Neural cell (in vitro differentiated cells): ENCODE measurements around the gene PSPN. TPM values are rescaled to one million over a fixed set of nuclear protein-coding genes. Genes with fewer than 3 reads are reported as not detected.
"Not testable (repeated sequence)": the region's sequence is repeated elsewhere in the genome, so short reads cannot be mapped to it uniquely, and the experiment has no call there.

Experiments
- H2AFZ ChIP-seq: fragments of 200-600, 300-800 bp; sonication (generic), shearing (Covaris generic); 2 replicates; pipeline ENCODE4 v1.6.0; 2014; ENCODE audit warnings: low read depth, mild to moderate bottlenecking, antibody characterized with exemption, low read length, moderate library complexity
- H3F3A ChIP-seq: fragments of 200-600 bp; shearing (Covaris generic); 2 replicates; pipeline ENCODE4 v1.6.1; 2016; ENCODE audit warnings: mild to moderate bottlenecking, moderate library complexity, mixed read lengths, antibody characterized with exemption, low read length; ENCODE audit not compliant: insufficient read depth, poor library complexity, severe bottlenecking
- H3K27ac ChIP-seq: fragments of 200-600, 300-800 bp; sonication (generic), shearing (Covaris generic); 2 replicates; pipeline ENCODE4 v1.5.1; 2014; ENCODE audit warnings: mild to moderate bottlenecking, low read length, moderate library complexity
- H3K27me3 ChIP-seq: fragments of 300-800, 200-600 bp; sonication (generic), shearing (Covaris generic); 2 replicates; pipeline ENCODE4 v1.6.0; 2014; ENCODE audit warnings: mild to moderate bottlenecking, low read depth, low read length, moderate library complexity; ENCODE audit not compliant: insufficient read depth
- H3K36me3 ChIP-seq: fragments of 300-800, 200-600 bp; sonication (generic), shearing (Covaris generic); 2 replicates; pipeline ENCODE4 v1.5.1; 2014; ENCODE audit warnings: mild to moderate bottlenecking, antibody characterized with exemption, low read length, moderate library complexity; ENCODE audit not compliant: insufficient read depth
- H3K4me2 ChIP-seq: fragments of 300-800, 200-600 bp; sonication (generic), shearing (Covaris generic); 2 replicates; pipeline ENCODE4 v1.6.0; 2014; ENCODE audit warnings: mild to moderate bottlenecking, low read length
- H3K4me3 ChIP-seq: fragments of 300-800, 200-600 bp; sonication (generic), shearing (Covaris generic); 2 replicates; pipeline ENCODE4 v1.5.1; 2014; ENCODE audit warnings: mild to moderate bottlenecking, low read length, moderate library complexity
- H3K79me2 ChIP-seq: fragments of 200-600 bp; shearing (Covaris generic); replicated peaks from 2 replicates; pipeline ENCODE4 v1.6.0; 2014; ENCODE audit warnings: mild to moderate bottlenecking, low read length, moderate library complexity; ENCODE audit not compliant: insufficient read depth
- H3K9ac ChIP-seq: fragments of 300-800, 200-600 bp; sonication (generic), shearing (Covaris generic); 2 replicates; pipeline ENCODE4 v1.6.1; 2016; ENCODE audit warnings: mild to moderate bottlenecking, low read length, mixed read lengths
- H3K9me2 ChIP-seq: fragments of 200-600 bp; shearing (Covaris generic); 2 replicates; pipeline ENCODE4 v1.6.1; 2016; ENCODE audit warnings: mild to moderate bottlenecking, low read length, mixed read lengths; ENCODE audit not compliant: insufficient read depth
- H3K9me3 ChIP-seq: fragments of 200-600, 300-800 bp; sonication (generic), shearing (Covaris generic); 2 replicates; pipeline ENCODE4 v1.6.1; 2016; ENCODE audit warnings: mild to moderate bottlenecking, mixed run types, low read length, moderate library complexity, mixed read lengths
- H4K20me1 ChIP-seq: fragments of 200-600 bp; shearing (Covaris generic); 2 replicates; pipeline ENCODE4 v1.6.1; 2016; ENCODE audit warnings: mild to moderate bottlenecking, mixed run types; ENCODE audit not compliant: insufficient read depth
- EP300 ChIP-seq: fragments of 450-650 bp; conservative IDR thresholded peaks from 2 replicates; pipeline ENCODE4 v1.6.1; 2014; ENCODE audit warnings: antibody characterized with exemption, mild to moderate bottlenecking, moderate library complexity; ENCODE audit not compliant: poor library complexity, severe bottlenecking
- EZH2 ChIP-seq: fragments of 200-600, 300-800 bp; shearing (Covaris generic), sonication (generic); IDR thresholded peaks from 2 replicates; pipeline ENCODE4 v1.6.1; 2014; ENCODE audit warnings: antibody characterized with exemption, low read length, borderline replicate concordance, mild to moderate bottlenecking; ENCODE audit not compliant: insufficient read depth, poor library complexity, severe bottlenecking
- MXI1 ChIP-seq: fragments of 450-650 bp; conservative IDR thresholded peaks from 2 replicates; pipeline ENCODE4 v1.6.1; 2014; ENCODE audit warnings: antibody characterized with exemption, mild to moderate bottlenecking; ENCODE audit not compliant: poor library complexity, severe bottlenecking
- POLR2AphosphoS5 ChIP-seq: IDR thresholded peaks from 2 replicates; pipeline ENCODE4 v1.6.1; 2012
- RAD21 ChIP-seq: fragments of 450-650 bp; conservative IDR thresholded peaks from 2 replicates; pipeline ENCODE4 v1.6.1; 2014; ENCODE audit warnings: antibody characterized with exemption, mild to moderate bottlenecking, moderate library complexity
- SMC3 ChIP-seq: fragments of 450-650 bp; conservative IDR thresholded peaks from 2 replicates; pipeline ENCODE4 v1.6.1; 2014; ENCODE audit warnings: antibody characterized with exemption, mild to moderate bottlenecking, moderate library complexity; ENCODE audit not compliant: poor library complexity
- TAF1 ChIP-seq: IDR thresholded peaks from 2 replicates; pipeline ENCODE4 v1.6.1; 2012; ENCODE audit warnings: low read depth
- polyA plus RNA-seq: library from polyadenylated mRNA; depleted of rRNA; stranded (reverse); fragments of >200 nt; gene quantifications from 2 replicates; pipeline ENCODE4 v1.2.3, GENCODE V29; 2014
- TF ChIP-seq, protein P1 (sequence below): IDR thresholded peaks from 2 replicates; pipeline ENCODE4 v1.6.1; 2012; ENCODE audit warnings: borderline replicate concordance
- TF ChIP-seq, protein P2 (sequence below): fragments of 450-650 bp; IDR thresholded peaks from 2 replicates; pipeline ENCODE4 v1.5.1; 2014; ENCODE audit warnings: antibody characterized with exemption, mild to moderate bottlenecking, moderate library complexity; ENCODE audit not compliant: poor library complexity, severe bottlenecking

The PSPN gene
- polyA plus RNA-seq, 1 donor from 2014 or later = 1.5 TPM

DNA sequence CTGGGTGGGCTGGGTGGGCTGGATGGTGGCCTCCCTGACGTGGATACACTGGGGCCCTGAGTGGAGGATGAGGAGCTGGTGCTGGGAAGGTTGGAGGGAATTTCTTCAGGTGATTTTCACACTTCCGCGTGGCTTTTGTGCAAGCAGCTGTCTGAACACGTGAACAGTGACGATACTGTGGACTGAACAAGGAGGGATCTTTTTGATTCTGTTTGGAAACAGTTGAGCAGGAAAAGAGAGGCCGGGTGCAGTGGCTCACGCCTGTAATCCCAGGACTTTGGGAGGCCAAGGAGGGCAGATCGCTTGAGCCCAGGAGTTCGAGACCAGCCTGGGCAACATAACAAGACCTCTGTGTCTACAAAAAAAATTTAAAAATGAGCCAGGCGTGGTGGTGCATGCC is 26.3 kb upstream of the PSPN start:
- Histone ChIP-seq H3K9me2 (no peaks in the 10 kb centered on the region), H3K27ac (no peak overlapping the region), H3K4me2 (no peak overlapping the region), H2AFZ (no peak overlapping the region), H3K36me3 (no peaks in the 10 kb centered on the region), H3K4me3 (no peak overlapping the region), H3K79me2 (no peaks in the 10 kb centered on the region), H3K9me3 (no peaks in the 10 kb centered on the region), H3F3A (no peaks in the 10 kb centered on the region), H3K27me3 (no peaks in the 10 kb centered on the region), H3K9ac (no peak overlapping the region), H4K20me1 (no peaks in the 10 kb centered on the region)
- no peak for TF ChIP-seq EP300
- no peak for TF ChIP-seq EZH2
- TF ChIP-seq POLR2AphosphoS5 = no peak
- TF ChIP-seq TAF1 = no peak

DNA sequence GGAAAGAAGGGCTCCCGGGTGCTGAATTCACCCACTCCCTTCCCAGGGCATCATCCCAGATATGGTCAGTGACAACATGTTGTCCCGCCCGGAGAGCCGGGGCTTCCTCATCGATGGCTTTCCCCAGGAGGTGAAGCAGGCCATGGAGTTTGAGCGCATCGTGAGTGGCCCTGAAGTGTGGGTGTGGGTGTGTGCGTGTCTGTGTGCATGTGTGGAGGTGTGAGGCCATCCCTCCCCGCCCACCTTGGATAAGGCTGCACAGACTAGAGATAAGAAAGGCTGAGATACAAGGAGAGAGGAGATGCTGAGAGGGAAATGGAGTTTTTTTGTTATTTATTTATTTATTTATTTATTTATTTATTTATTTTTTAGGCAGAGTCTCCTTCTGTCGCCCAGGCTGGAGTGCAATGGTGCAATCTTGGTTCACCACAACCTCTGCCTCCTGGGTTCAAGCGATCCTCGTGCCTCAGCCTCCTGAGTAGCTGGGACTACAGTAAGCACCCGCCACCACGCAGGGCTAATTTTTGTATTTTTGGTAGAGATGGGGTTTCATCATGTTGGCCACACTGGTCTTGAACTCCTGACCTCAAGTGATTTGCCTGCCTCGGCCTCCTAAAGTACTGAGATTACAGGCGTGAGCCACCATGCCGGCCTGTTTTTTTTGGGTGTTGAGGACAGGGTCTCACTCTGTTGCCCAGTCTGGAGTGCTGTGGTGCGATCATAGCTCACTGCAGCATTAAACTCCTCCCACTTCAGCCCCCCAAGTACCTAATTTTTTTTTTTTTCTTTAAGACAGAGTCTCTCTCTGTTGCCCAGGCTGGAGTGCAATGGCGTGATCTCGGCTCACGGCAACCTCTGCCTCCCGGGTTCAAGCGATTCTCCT is 24.6 kb upstream of the PSPN start:
- not testable (repeated sequence) for H3K4me2 ChIP-seq, H3K27ac ChIP-seq, H2AFZ ChIP-seq, H3K9me3 ChIP-seq, H3K27me3 ChIP-seq, H3K9ac ChIP-seq, H3K9me2 ChIP-seq, H4K20me1 ChIP-seq, H3F3A ChIP-seq, H3K36me3 ChIP-seq, H3K79me2 ChIP-seq, H3K4me3 ChIP-seq

DNA sequence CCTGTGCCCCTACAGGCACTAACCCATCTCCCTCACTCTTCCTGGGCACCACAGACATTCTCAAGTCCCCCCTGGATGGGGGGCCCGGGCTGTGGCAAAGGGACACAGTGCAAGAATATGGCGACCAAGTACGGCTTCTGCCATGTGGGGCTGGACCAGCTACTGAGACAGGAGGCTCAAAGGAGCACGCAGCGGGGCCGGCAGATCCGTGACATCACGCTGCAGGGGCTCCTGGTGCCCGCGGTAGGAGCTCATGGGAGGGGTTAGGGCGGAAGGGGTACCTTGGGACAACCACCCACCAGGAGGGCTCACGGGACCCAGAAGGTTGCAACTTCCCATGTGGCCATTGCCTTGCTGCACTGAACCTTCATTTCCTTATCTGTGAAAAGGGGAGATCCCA is 20.6 kb upstream of the PSPN start:
- Histone ChIP-seq H3K4me2 (no peak overlapping the region), H3K9ac (no peak overlapping the region), H3K36me3 (peaks cover 3% of the 10 kb centered on the region), H4K20me1 (no peaks in the 10 kb centered on the region), H3F3A (no peaks in the 10 kb centered on the region), H3K27me3 (no peaks in the 10 kb centered on the region), H3K9me3 (no peaks in the 10 kb centered on the region), H3K27ac (no peak overlapping the region), H3K9me2 (no peaks in the 10 kb centered on the region), H3K79me2 (peaks cover 14% of the 10 kb centered on the region), H3K4me3 (no peak overlapping the region), H2AFZ (no peak overlapping the region)
- no peak for TF ChIP-seq TAF1
- TF ChIP-seq EP300 = no peak
- TF ChIP-seq EZH2 = no peak

DNA sequence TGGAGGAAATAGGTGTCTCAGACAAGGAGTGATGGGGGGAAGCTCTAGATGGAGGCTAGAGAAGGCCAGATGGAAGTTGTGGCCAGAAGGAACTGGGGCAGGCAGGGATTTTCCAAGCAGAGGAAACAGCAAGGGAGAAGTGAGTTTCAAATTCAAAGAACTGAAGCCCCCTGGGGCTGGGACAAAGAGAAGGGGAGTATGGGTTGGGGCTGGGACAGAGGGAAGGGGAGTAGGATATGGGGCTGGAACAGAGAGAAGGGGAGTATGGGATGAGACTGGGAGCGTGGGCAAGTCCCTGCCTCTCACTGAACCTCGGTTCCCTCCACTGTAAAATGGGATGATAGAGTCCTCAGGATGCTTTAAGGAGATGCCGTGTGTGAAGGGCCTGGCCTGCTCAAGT is 19.1 kb upstream of the PSPN start:
- peak overlapping the region; percentile 99 for H3K27ac ChIP-seq
- H3K9ac ChIP-seq = no peak overlapping the region
- no peaks in the 10 kb centered on the region for H3K27me3 ChIP-seq
- peaks cover 20% of the 10 kb centered on the region for H3K79me2 ChIP-seq
- H3K36me3 ChIP-seq = peaks cover 3% of the 10 kb centered on the region
- H3K9me3 ChIP-seq = no peaks in the 10 kb centered on the region
- no peaks in the 10 kb centered on the region for H4K20me1 ChIP-seq
- TF ChIP-seq EZH2 = no peak
- no peak for TF ChIP-seq SMC3
- no peak for TF ChIP-seq EP300
- TF ChIP-seq MXI1 = no peak
- TF ChIP-seq, protein P1, sequence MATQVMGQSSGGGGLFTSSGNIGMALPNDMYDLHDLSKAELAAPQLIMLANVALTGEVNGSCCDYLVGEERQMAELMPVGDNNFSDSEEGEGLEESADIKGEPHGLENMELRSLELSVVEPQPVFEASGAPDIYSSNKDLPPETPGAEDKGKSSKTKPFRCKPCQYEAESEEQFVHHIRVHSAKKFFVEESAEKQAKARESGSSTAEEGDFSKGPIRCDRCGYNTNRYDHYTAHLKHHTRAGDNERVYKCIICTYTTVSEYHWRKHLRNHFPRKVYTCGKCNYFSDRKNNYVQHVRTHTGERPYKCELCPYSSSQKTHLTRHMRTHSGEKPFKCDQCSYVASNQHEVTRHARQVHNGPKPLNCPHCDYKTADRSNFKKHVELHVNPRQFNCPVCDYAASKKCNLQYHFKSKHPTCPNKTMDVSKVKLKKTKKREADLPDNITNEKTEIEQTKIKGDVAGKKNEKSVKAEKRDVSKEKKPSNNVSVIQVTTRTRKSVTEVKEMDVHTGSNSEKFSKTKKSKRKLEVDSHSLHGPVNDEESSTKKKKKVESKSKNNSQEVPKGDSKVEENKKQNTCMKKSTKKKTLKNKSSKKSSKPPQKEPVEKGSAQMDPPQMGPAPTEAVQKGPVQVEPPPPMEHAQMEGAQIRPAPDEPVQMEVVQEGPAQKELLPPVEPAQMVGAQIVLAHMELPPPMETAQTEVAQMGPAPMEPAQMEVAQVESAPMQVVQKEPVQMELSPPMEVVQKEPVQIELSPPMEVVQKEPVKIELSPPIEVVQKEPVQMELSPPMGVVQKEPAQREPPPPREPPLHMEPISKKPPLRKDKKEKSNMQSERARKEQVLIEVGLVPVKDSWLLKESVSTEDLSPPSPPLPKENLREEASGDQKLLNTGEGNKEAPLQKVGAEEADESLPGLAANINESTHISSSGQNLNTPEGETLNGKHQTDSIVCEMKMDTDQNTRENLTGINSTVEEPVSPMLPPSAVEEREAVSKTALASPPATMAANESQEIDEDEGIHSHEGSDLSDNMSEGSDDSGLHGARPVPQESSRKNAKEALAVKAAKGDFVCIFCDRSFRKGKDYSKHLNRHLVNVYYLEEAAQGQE = no peak
- TF ChIP-seq, protein P2, sequence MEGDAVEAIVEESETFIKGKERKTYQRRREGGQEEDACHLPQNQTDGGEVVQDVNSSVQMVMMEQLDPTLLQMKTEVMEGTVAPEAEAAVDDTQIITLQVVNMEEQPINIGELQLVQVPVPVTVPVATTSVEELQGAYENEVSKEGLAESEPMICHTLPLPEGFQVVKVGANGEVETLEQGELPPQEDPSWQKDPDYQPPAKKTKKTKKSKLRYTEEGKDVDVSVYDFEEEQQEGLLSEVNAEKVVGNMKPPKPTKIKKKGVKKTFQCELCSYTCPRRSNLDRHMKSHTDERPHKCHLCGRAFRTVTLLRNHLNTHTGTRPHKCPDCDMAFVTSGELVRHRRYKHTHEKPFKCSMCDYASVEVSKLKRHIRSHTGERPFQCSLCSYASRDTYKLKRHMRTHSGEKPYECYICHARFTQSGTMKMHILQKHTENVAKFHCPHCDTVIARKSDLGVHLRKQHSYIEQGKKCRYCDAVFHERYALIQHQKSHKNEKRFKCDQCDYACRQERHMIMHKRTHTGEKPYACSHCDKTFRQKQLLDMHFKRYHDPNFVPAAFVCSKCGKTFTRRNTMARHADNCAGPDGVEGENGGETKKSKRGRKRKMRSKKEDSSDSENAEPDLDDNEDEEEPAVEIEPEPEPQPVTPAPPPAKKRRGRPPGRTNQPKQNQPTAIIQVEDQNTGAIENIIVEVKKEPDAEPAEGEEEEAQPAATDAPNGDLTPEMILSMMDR = no peak
- no peak for TF ChIP-seq RAD21
- H3K9me2 ChIP-seq = no peaks in the 10 kb centered on the region
- no peaks in the 10 kb centered on the region for H3F3A ChIP-seq
- H3K4me3 ChIP-seq = no peak overlapping the region
- no peak overlapping the region for H3K4me2 ChIP-seq
- no peak overlapping the region for H2AFZ ChIP-seq
